Panc1 (cell line): ENCODE results near the gene NSD2. TPM values are rescaled to one million over a fixed set of nuclear protein-coding genes. Genes with fewer than 3 reads are reported as not detected.

Experiments
- ATAC-seq: fragments of 200-7000 bp; cut with Tn5 transposase; 2 replicates; pipeline ENCODE4 v1.9.1; 2020; ENCODE audit warnings: mild to moderate bottlenecking, moderate library complexity
- BruUV-seq: library from RNA; stranded (reverse); fragments of 400-500 nt; replicated peaks from 2 replicates; lab custom pipeline; 2021; lab: Mats Ljungman, UMichigan
- CTCF ChIA-PET: fragments of 300-600 bp; sonication (Branson Sonifier 250); formaldehyde crosslinking; loops from one replicate; lab custom pipeline; 2022; ENCODE audit warnings: antibody characterized with exemption; lab: Charles Lee
- POLR2A ChIA-PET: fragments of 300-600 bp; sonication (Branson Sonifier 250); formaldehyde crosslinking; loops from one replicate; lab custom pipeline; 2022; ENCODE audit warnings: antibody characterized with exemption; lab: Charles Lee
- DNase-seq: peaks from one replicate; pipeline ENCODE4 v3.0.0-alpha.2; 2010; ENCODE audit warnings: low read depth, low spot score
- H3K27ac ChIP-seq: 2 replicates; pipeline ENCODE4 v1.5.1; 2011; ENCODE audit warnings: mild to moderate bottlenecking, low read length, inconsistent platforms
- H3K27me3 ChIP-seq: fragments of 200-500 bp; sonication (Bioruptor generic); 2 replicates; pipeline ENCODE4 v1.6.0; 2014; ENCODE audit warnings: low read length, inconsistent platforms; ENCODE audit not compliant: control insufficient read depth, insufficient read depth
- H3K36me3 ChIP-seq: fragments of 200-500 bp; sonication (Bioruptor generic); 2 replicates; pipeline ENCODE4 v1.5.1; 2014; ENCODE audit warnings: inconsistent platforms, mild to moderate bottlenecking, low read length, moderate library complexity; ENCODE audit not compliant: control insufficient read depth, insufficient read depth
- H3K4me1 ChIP-seq: 2 replicates; pipeline ENCODE4 v1.5.1; 2011; ENCODE audit warnings: inconsistent platforms, mild to moderate bottlenecking, low read length, moderate library complexity; ENCODE audit not compliant: control insufficient read depth, insufficient read depth
- H3K4me3 ChIP-seq, 2 experiments: 2 replicates each; pipeline ENCODE4 v1.5.1; 2011 to 2012; ENCODE audit warnings: low read depth in 2 of 2, low read length in 2 of 2, mild to moderate bottlenecking in 2 of 2, inconsistent platforms in 1 of 2, moderate library complexity in 1 of 2
- H3K9me3 ChIP-seq: fragments of 200-500 bp; sonication (Bioruptor generic); 2 replicates; pipeline ENCODE4 v1.5.1; 2014; ENCODE audit warnings: low read depth, mild to moderate bottlenecking, inconsistent platforms, low read length, moderate library complexity; ENCODE audit not compliant: control insufficient read depth, insufficient read depth
- POLR2AphosphoS5 ChIP-seq: IDR thresholded peaks from 2 replicates; pipeline ENCODE4 v1.6.1; 2012; ENCODE audit warnings: mild to moderate bottlenecking, low read depth, low read length, moderate library complexity
- SIN3A ChIP-seq: IDR thresholded peaks from 2 replicates; pipeline ENCODE4 v1.6.1; 2012; ENCODE audit warnings: low read depth, mild to moderate bottlenecking, low read length, moderate library complexity, borderline replicate concordance; ENCODE audit not compliant: insufficient read depth
- TCF7L2 ChIP-seq: IDR thresholded peaks from 2 replicates; pipeline ENCODE4 v1.6.1; 2011; ENCODE audit warnings: mild to moderate bottlenecking, low read depth, low read length, inconsistent platforms
- in situ Hi-C: cut with HindIII; loops from 2 replicates; pipeline ENCODE4 v1.10.0; 2016; ENCODE audit warnings: low sequenced_read_pairs, low pct_unique_long_range_greater_than_20kb
- intact Hi-C: fragments of 100-400 bp; cut with micrococcal nuclease; formaldehyde crosslinking; loops from one replicate; pipeline ENCODE4 v1.10.0; 2022; ENCODE audit not compliant: unreplicated experiment
- total RNA-seq: library from RNA; stranded (reverse); gene quantifications from one replicate; pipeline ENCODE4 v1.2.1, GENCODE V29; 2021; ENCODE audit not compliant: unreplicated experiment
- TF ChIP-seq, protein P1 (sequence below), 2 experiments: IDR thresholded peaks; 2 replicates each; pipeline ENCODE4 v1.6.1; 2011 to 2012; ENCODE audit warnings: low read depth in 2 of 2, control low read depth in 1 of 2, low read length in 1 of 2, mild to moderate bottlenecking in 1 of 2, moderate library complexity in 1 of 2; ENCODE audit not compliant: insufficient read depth in 1 of 2
- TF ChIP-seq, protein P2 (sequence below): fragments of 450-650 bp; IDR thresholded peaks from 2 replicates; pipeline ENCODE4 v1.5.1; 2017; ENCODE audit warnings: mild to moderate bottlenecking

The NSD2 gene
- total RNA-seq, 1 experiment from 2014 or later: 116 TPM

DNA sequence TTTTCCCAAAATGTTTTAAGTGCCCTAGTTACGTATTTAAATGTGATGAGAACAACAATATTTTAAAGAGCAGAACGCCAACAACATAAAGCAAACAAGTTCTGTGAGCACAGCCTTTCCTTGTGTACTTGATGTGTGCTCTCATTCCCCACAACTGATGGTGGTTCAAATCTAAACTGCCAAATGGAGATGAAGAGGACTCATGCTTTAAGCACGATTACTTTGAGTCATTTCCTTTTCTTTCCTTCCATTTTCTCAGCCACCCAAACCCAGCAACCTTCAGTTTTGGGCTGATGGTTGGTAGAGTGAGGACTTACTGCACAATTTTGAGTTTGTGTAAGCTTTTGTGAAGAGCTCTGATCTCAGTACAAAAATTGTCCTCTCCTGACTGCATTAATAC, 1.7 kb downstream of the NSD2 start:
- CTCF ChIA-PET: no interaction called here
- TSS peak; percentile 80 for BruUV-seq
- peak overlapping the region; percentile 86 for H3K27ac ChIP-seq
- no peaks in the 10 kb centered on the region for H3K36me3 ChIP-seq
- TF ChIP-seq SIN3A (no peak), POLR2AphosphoS5 (no peak), TCF7L2 (no peak)
- TF ChIP-seq, protein P1, sequence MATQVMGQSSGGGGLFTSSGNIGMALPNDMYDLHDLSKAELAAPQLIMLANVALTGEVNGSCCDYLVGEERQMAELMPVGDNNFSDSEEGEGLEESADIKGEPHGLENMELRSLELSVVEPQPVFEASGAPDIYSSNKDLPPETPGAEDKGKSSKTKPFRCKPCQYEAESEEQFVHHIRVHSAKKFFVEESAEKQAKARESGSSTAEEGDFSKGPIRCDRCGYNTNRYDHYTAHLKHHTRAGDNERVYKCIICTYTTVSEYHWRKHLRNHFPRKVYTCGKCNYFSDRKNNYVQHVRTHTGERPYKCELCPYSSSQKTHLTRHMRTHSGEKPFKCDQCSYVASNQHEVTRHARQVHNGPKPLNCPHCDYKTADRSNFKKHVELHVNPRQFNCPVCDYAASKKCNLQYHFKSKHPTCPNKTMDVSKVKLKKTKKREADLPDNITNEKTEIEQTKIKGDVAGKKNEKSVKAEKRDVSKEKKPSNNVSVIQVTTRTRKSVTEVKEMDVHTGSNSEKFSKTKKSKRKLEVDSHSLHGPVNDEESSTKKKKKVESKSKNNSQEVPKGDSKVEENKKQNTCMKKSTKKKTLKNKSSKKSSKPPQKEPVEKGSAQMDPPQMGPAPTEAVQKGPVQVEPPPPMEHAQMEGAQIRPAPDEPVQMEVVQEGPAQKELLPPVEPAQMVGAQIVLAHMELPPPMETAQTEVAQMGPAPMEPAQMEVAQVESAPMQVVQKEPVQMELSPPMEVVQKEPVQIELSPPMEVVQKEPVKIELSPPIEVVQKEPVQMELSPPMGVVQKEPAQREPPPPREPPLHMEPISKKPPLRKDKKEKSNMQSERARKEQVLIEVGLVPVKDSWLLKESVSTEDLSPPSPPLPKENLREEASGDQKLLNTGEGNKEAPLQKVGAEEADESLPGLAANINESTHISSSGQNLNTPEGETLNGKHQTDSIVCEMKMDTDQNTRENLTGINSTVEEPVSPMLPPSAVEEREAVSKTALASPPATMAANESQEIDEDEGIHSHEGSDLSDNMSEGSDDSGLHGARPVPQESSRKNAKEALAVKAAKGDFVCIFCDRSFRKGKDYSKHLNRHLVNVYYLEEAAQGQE (IDR thresholded peaks at IDR 0.05; ENCODE audit: insufficient read depth in 1 of 2, low read depth in 2 of 2, low read length in 1 of 2): no peak
- TF ChIP-seq, protein P2, sequence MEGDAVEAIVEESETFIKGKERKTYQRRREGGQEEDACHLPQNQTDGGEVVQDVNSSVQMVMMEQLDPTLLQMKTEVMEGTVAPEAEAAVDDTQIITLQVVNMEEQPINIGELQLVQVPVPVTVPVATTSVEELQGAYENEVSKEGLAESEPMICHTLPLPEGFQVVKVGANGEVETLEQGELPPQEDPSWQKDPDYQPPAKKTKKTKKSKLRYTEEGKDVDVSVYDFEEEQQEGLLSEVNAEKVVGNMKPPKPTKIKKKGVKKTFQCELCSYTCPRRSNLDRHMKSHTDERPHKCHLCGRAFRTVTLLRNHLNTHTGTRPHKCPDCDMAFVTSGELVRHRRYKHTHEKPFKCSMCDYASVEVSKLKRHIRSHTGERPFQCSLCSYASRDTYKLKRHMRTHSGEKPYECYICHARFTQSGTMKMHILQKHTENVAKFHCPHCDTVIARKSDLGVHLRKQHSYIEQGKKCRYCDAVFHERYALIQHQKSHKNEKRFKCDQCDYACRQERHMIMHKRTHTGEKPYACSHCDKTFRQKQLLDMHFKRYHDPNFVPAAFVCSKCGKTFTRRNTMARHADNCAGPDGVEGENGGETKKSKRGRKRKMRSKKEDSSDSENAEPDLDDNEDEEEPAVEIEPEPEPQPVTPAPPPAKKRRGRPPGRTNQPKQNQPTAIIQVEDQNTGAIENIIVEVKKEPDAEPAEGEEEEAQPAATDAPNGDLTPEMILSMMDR: no peak
- DNase-seq (no peak), ATAC-seq (no peak)
- peaks cover 22% of the 10 kb centered on the region for H3K4me1 ChIP-seq
- H3K4me3 ChIP-seq: peak overlapping the region; percentile 69 to 70
- in situ Hi-C loops: no loop called here
- intact Hi-C loops: no loop called here
- no peaks in the 10 kb centered on the region for H3K9me3 ChIP-seq
- H3K27me3 ChIP-seq: no peaks in the 10 kb centered on the region
- POLR2A ChIA-PET: interaction anchor here (0.6 to 0.7 kb wide), 2 partner anchors 30 to 581 kb away, joined by 3 to 7 read pairs; no protein-coding TSS in a partner anchor

DNA sequence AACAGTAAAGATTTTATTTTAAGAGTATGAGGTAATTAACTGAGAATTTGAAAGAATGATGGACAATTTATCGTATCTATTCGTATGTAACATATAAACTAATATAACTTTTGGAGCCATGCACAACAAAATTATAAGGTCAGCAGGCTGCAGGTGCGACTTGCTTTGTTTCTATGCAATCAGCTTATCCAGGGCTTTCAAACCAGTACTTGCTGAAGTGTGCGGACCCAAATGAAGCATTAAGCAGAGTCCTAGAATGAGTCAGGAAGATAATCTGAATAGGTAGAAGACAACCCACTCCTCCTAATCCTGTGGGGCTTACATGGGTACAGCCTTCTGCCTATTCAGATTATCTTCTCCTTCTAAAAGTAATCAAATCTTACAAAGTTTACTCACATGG, 2.1 kb downstream of the NSD2 start:
- no peaks in the 10 kb centered on the region for H3K9me3 ChIP-seq
- intact Hi-C loops (no loop called here), in situ Hi-C loops (no loop called here)
- BruUV-seq: no TSS peak
- no peaks in the 10 kb centered on the region for H3K36me3 ChIP-seq
- H3K27me3 ChIP-seq: no peaks in the 10 kb centered on the region
- ATAC-seq (no peak), DNase-seq (no peak)
- TF ChIP-seq, protein P2: no peak
- no peak for TF ChIP-seq SIN3A
- TF ChIP-seq POLR2AphosphoS5: no peak
- TF ChIP-seq TCF7L2: no peak
- TF ChIP-seq, protein P1 (IDR thresholded peaks at IDR 0.05; ENCODE audit: insufficient read depth in 1 of 2, low read depth in 2 of 2, low read length in 1 of 2): no peak
- POLR2A ChIA-PET: interaction anchor here (0.7 kb wide), 1 partner anchor 581 kb away, joined by 3 read pairs; no protein-coding TSS in a partner anchor
- CTCF ChIA-PET: no interaction called here
- H3K4me3 ChIP-seq: peak overlapping the region; percentile 69 to 70; a peak in 3 of 4 replicates
- H3K4me1 ChIP-seq: peaks cover 22% of the 10 kb centered on the region
- H3K27ac ChIP-seq: peak overlapping the region; percentile 86
